ENCODE measurements around the gene TRIM8. TPM values are rescaled to one million over a fixed set of nuclear protein-coding genes. Genes with fewer than 3 reads are reported as not detected.

Gene TRIM8
- polyA plus RNA-seq, 3 donors = 39.4 to 183 (median 41.4) TPM

DNA sequence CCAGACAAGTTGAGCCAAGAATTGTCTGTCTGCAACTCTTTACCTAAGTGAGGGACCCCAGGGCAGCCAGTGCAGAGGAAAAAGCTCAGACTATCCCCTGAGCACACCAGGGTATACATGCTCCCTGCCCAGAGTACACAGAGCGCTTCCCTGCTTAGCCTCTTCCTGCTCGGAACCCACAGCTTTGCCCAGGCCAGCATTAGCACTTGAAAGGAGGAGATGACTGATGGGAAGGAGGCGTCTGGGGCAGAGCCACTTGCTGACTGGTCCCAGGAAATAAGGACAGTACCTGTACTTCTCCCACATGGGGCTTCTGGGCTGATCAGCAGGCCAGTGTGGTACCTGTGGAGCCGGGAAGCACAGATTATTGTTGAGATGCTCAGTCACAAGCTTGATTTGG lies 48.4 kb upstream of the TRIM8 start:
- H3K27ac Mint-ChIP-seq = peak overlapping the region in 2 of 7 donors; percentile 24 to 54
- intact Hi-C loops (cut with micrococcal nuclease) = no loop called here
- DNase-seq = no peak

DNA sequence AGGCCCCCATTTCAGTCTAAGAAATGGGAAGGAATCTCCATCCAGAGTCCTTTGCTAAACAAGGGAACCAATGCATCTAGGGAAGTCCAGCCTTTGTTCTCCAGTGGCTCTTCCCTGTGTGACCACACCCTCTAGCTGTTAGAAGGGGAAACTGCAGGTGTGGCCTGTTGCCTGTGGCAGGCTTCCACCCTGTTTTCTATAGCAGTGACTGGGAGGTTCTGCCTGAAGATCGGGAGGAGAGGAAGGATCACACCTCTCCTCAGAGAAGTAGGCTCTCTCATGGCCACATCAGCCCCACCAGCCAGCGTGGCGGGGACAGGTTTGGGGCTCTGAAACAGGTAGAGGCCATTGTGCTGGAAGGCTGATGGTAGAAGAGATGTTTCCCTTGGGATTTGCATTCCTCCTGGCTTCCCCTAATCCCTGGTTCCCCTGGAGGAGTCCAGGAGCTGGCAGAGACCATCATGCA lies 47.7 kb upstream of the TRIM8 start:
- peaks cover 3 to 21% of the 10 kb centered on the region in 2 donors for H3K4me1 ChIP-seq (ENCODE audit: control insufficient read depth in 1 of 2, insufficient read depth in 2 of 2, low read length in 2 of 2)
- peaks cover 28% of the 10 kb centered on the region for H4K20me1 ChIP-seq (ENCODE audit: insufficient read depth, low read length)
- Mint-ChIP-seq H3K9me3 (no peaks in the 10 kb centered on the region), H3K27ac (peak overlapping the region in 1 of 7 donors; percentile 25), H3K36me3 (peaks cover 78 to 83% of the 10 kb centered on the region in 2 donors), H3K4me3 (no peak overlapping the region), H3K4me1 (peaks cover 26% of the 10 kb centered on the region), H3K27me3 (ENCODE audit: low read depth in 3 of 3) (peaks cover 0 to 5% (median 0%) of the 10 kb centered on the region in 3 donors)
- no peaks in the 10 kb centered on the region for H3K27me3 ChIP-seq (ENCODE audit: control insufficient read depth in 2 of 2, insufficient read depth in 2 of 2, low read length in 2 of 2)
- intact Hi-C loops (cut with micrococcal nuclease) = no loop called here
- WGBS (ENCODE audit: insufficient coverage) = no CpG with 5 or more reads among the region's 3 CpGs
- no peaks in the 10 kb centered on the region for H3K9me3 ChIP-seq (replicated peaks in 1 of 2; ENCODE audit: control insufficient read depth in 1 of 2, insufficient read depth in 1 of 2, low read length in 2 of 2)
- H3K79me2 ChIP-seq (ENCODE audit: insufficient read depth, low read length) = no peaks in the 10 kb centered on the region
- peaks cover 73 to 99% of the 10 kb centered on the region in 2 donors for H3K36me3 ChIP-seq (replicated peaks in 1 of 2; ENCODE audit: control insufficient read depth in 1 of 2, insufficient read depth in 2 of 2, low read length in 2 of 2)
- no peak overlapping the region for H2AFZ ChIP-seq (ENCODE audit: insufficient read depth, low read depth, low read length, poor library complexity, severe bottlenecking)
- DNase-seq = peak; percentile 19 to 35 (median 34)
- H3K27ac ChIP-seq (ENCODE audit: low read depth in 1 of 2, low read length in 2 of 2) = peak overlapping the region in 1 of 2 donors; percentile 2
- TF ChIP-seq, protein P1, sequence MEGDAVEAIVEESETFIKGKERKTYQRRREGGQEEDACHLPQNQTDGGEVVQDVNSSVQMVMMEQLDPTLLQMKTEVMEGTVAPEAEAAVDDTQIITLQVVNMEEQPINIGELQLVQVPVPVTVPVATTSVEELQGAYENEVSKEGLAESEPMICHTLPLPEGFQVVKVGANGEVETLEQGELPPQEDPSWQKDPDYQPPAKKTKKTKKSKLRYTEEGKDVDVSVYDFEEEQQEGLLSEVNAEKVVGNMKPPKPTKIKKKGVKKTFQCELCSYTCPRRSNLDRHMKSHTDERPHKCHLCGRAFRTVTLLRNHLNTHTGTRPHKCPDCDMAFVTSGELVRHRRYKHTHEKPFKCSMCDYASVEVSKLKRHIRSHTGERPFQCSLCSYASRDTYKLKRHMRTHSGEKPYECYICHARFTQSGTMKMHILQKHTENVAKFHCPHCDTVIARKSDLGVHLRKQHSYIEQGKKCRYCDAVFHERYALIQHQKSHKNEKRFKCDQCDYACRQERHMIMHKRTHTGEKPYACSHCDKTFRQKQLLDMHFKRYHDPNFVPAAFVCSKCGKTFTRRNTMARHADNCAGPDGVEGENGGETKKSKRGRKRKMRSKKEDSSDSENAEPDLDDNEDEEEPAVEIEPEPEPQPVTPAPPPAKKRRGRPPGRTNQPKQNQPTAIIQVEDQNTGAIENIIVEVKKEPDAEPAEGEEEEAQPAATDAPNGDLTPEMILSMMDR (IDR thresholded peaks at IDR 0.05) = peak; percentile 76
- H3K4me2 ChIP-seq (replicated peaks; ENCODE audit: extremely low read depth, low read length, poor library complexity, severe bottlenecking) = no peak overlapping the region
- H3K4me3 ChIP-seq (replicated peaks in 1 of 3; ENCODE audit: low read depth in 2 of 3, low read length in 3 of 3) = no peak overlapping the region
- H3K9ac ChIP-seq (ENCODE audit: insufficient read depth, low read length, poor library complexity, severe bottlenecking) = no peak overlapping the region

More for the DNA sequence above, 48.4 kb upstream of the TRIM8 start:
- Histone ChIP-seq H2AFZ (ENCODE audit: insufficient read depth, low read depth, low read length, poor library complexity, severe bottlenecking) (no peak overlapping the region), H3K27me3 (ENCODE audit: control insufficient read depth in 2 of 2, insufficient read depth in 2 of 2, low read length in 2 of 2) (no peaks in the 10 kb centered on the region), H3K36me3 (replicated peaks in 1 of 2; ENCODE audit: control insufficient read depth in 1 of 2, insufficient read depth in 2 of 2, low read length in 2 of 2) (peaks cover 67 to 93% of the 10 kb centered on the region in 2 donors), H3K9me3 (replicated peaks in 1 of 2; ENCODE audit: control insufficient read depth in 1 of 2, insufficient read depth in 1 of 2, low read length in 2 of 2) (no peaks in the 10 kb centered on the region), H3K4me1 (ENCODE audit: control insufficient read depth in 1 of 2, insufficient read depth in 2 of 2, low read length in 2 of 2) (peaks cover 3 to 21% of the 10 kb centered on the region in 2 donors), H3K9ac (ENCODE audit: insufficient read depth, low read length, poor library complexity, severe bottlenecking) (no peak overlapping the region), H3K27ac (ENCODE audit: low read depth in 1 of 2, low read length in 2 of 2) (no peak overlapping the region), H3K79me2 (ENCODE audit: insufficient read depth, low read length) (peaks cover 2% of the 10 kb centered on the region), H3K4me2 (replicated peaks; ENCODE audit: extremely low read depth, low read length, poor library complexity, severe bottlenecking) (no peak overlapping the region), H4K20me1 (ENCODE audit: insufficient read depth, low read length) (peaks cover 34% of the 10 kb centered on the region), H3K4me3 (replicated peaks in 1 of 3; ENCODE audit: low read depth in 2 of 3, low read length in 3 of 3) (no peak overlapping the region)
- no peaks in the 10 kb centered on the region for H3K9me3 Mint-ChIP-seq
- H3K4me3 Mint-ChIP-seq = no peak overlapping the region
- WGBS (ENCODE audit: insufficient coverage) = 67% methylated on average over 2 of the region's 4 CpGs
- TF ChIP-seq, protein P1 (IDR thresholded peaks at IDR 0.05) = no peak
- H3K27me3 Mint-ChIP-seq (ENCODE audit: low read depth in 3 of 3) = peaks cover 0 to 5% (median 0%) of the 10 kb centered on the region in 3 donors
- H3K36me3 Mint-ChIP-seq = peaks cover 73 to 80% of the 10 kb centered on the region in 2 donors
- peaks cover 26% of the 10 kb centered on the region for H3K4me1 Mint-ChIP-seq
